GM03348 (cell line): ENCODE results near the gene COTL1.
"Not testable (repeated sequence)": the region's sequence is repeated elsewhere in the genome, so short reads cannot be mapped to it uniquely, and the experiment has no call there.

Experiments used
- DNase-seq: peaks from one replicate; pipeline ENCODE4 v3.0.0; 2012; ENCODE audit warnings: low spot score

COTL1 gene

GRCh38 chr16:84643180-84643583, 25.3 kb upstream of the COTL1 start:
- DNase-seq = peak; percentile 92

- DNase-seq = no peak
Measured at GRCh38 chr16:84641643-84642358, 23.9 kb upstream of the COTL1 start.

- DNase-seq = no peak
Measured at GRCh38 chr16:84640145-84640544, 22.3 kb upstream of the COTL1 start.

GRCh38 chr16:84638231-84638806, 20.4 kb upstream of the COTL1 start:
- DNase-seq = no peak

DNA sequence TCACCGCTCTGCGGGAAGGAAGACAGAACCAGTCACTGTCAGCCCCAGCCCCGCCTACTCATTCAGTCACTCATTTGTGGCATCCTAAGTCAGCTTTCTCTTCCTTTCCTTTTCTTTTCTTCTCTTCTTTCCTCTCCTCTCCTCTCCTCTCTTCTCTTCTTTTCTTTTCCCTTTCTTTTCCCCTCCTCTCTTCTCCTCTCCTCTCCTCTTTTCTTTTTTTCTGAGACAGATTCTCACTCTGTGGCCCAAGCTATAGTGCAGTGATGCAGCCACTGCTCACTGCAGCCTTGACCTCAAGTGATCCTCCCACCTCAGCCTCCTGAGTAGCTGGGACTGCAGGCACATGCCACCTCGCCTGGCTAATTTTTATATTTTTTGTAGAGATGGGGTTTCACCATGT, 19.8 kb upstream of the COTL1 start:
- no peak for DNase-seq

- DNase-seq = peak; percentile 53
Measured at GRCh38 chr16:84635702-84636101, 17.8 kb upstream of the COTL1 start.

DNA sequence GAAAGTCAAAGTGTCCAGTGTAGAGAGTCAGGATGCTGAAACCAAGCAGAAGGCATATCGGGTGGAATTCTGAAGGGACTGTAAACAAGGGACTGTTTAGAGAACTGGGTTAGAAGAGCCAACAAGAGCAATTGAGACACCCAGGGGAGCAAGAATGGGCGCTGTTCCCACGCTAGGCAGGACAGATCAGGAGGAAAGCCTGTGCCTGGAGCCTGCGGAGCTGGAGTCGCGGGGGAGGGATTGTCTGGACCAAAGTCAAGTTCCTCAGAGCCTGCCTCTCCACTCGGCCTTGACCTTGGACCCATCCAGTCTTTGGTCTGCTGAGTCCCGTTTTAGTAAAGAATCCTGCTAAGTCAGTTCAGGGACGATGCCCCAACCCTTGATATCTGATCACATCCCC, 15.7 kb upstream of the COTL1 start:
- no peak for DNase-seq

GRCh38 chr16:84632862-84633261, 15.0 kb upstream of the COTL1 start:
- DNase-seq = not testable (repeated sequence)

DNA sequence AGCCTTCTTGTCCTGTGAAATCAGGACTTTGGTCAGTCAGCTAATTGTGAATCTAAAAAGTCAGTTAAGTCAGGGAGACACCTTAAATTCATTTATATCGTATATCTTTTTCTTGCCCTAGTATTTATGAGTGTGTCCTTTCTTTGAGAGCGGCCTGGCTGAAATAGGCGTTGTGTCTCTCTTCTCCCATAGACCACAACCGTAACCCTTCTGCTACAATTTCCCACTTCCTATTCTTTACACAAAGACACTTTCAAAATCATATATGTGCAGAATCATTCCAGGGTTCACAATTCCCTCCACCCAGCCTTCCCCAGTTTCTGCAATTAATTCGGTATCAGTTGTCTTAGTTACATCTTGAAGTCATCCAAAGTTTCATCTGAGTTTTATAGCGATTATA, 14.0 kb upstream of the COTL1 start:
- DNase-seq = no peak

DNA sequence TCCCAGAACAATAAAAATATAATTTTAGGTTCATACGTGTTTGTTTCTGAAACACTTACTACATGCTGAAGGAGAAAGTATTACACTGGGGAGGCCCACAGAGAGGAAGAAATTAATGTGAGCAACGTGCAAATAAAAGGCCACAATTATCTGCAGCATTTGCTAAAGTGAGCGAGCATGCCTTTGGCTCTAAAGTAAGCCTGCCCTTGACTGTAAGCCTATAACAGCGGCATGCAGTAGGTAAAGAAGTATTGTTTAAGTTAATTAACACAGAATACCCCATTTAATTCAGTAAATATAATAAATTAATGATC, 13.2 kb upstream of the COTL1 start:
- no peak for DNase-seq

DNA sequence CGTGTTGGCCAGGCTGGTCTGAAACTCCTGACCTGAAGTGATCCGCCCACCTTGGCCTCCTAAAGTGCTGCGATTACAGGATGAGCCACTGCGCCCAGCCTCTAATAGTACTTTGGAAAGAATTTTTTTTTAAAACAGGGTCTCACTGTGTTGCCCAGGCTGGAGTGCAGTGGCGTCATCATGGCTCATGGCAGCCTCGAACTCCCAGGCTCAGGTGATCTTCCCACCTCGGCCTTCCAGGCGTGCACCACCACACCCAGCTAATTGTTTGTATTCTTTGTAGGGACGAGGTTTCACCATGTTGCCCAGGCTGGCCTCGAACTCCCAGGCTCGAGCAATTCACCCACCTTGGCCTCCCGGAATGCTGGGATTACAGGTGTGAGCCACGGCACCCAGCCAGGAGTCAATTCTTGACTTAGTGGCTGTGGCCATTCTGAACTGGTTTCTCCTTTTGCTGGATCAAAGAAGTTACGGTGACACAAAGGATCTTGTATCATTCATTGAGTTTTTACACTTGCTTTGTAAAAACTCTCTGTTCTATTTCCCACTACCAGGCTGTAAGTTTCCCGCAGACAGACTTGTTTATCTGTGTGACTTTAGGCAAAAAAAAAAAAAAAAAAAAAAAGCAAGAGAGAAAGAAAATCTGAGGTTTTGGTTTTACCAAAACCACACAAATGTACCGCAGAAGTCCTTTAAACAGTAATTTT, 12.7 kb upstream of the COTL1 start:
- no peak for DNase-seq

- no peak for DNase-seq
Measured at GRCh38 chr16:84630009-84630408, 12.1 kb upstream of the COTL1 start.

- no peak for DNase-seq
Measured at GRCh38 chr16:84629580-84629979, 11.7 kb upstream of the COTL1 start.

DNA sequence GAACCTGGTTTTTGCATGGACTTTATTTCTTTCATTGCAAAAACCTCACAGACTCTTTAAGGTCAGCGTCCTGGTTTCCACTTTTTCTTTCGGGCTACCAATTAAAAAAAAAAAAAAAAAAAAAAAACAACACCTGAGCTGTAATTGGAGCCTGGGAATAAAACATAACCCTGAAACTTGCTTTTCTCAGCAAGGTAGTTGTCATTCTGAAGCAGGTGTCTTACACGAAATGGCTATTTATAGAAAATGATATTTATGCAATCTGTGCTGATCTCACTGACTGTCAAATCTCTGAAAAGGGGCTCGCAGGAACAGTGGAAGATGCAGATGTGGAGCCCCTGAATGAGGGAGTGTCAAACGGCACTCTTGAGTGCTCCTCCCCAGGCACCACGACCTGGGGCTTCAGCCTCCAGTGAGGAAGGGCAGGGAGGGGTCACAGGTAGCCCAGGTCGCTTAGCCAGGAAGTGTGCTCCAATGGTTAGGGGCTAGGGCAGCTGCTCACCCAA, 10.4 kb upstream of the COTL1 start:
- no peak for DNase-seq

DNA sequence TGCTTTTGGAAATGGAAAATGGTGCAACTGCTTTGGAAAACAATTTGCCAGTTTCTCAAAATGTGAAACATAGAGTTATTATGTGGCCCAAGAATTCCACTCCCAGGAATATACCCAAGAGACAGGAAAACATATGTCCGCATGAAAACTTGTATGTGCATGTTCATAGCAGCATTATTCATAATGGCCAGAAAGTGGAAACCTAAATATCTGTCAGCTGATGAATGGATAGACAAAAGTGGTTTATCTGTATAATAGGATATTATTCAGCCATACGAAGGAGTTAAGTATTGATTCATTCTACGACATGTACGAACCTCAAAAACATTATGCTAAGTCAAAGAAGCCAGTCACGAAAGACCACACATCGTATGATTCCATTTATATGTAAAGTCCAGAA, 7.7 kb upstream of the COTL1 start:
- DNase-seq = no peak

DNA sequence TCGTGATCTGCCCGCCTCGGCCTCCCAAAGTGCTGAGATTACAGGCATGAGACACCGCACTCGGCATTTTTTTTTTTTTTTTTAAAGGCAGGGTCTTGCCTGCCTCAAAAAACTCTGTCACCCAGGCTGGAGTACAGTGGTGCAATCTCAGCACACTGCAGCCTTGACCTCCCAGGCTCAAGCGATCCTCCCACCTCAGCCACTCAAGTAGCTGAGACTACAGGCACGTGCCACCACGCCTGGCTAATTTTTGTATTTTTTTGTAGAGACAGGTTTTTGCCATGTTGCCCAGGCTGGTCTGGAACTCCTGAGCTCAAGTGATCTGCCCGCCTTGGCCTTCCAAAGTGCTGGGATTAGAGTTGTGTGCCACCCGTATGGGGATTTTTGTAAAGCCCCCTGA, 3.0 kb upstream of the COTL1 start:
- DNase-seq = not testable (repeated sequence)

DNA sequence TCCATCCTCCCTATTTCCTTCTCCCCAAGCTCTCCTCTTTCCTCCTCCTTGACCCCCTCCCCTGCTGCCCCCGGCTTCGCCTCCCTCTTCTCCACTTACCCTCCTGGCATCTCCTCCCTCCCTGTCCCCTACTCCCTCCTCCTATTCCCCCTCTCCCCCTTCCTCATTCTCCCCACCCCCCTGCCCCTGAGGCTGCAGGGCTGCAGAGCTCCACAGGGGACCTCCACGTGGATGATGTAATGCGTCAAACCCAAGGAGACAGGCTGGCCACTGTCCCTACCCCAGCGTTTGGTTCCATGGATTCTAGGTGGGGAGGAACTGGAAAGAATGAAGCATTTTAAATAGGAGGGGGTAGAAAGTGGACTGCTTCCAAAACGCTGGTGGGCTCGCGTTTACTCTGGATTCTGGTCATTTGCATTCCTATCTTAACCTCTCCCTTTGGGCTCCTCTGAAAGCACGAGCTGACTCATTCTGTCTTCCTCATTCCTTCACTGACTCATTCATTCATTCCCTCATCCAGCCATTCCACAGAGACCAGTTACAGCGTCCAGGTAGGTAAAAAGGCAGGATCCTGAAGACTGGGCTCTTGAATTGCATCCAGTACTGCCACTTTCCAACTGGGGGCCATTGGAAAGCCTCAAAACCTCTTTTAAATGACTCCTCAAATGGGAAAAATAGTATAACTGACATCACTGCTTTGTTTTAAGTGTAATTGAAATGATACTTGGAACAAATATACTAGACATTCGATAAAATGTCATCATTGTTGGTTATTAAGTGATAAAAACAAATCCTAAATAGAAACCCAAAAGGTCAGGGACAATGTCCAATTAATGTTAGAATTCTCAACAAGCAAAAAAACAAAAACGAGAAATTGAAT, 943 bp upstream of the COTL1 start:
- peak; percentile 84 for DNase-seq

GRCh38 chr16:84617041-84617790, 662 bp downstream of the COTL1 start:
- DNase-seq = peak; percentile 46

GRCh38 chr16:84616515-84616914, 1.4 kb downstream of the COTL1 start:
- DNase-seq = no peak

GRCh38 chr16:84614968-84615813, 2.7 kb downstream of the COTL1 start:
- DNase-seq = no peak

DNA sequence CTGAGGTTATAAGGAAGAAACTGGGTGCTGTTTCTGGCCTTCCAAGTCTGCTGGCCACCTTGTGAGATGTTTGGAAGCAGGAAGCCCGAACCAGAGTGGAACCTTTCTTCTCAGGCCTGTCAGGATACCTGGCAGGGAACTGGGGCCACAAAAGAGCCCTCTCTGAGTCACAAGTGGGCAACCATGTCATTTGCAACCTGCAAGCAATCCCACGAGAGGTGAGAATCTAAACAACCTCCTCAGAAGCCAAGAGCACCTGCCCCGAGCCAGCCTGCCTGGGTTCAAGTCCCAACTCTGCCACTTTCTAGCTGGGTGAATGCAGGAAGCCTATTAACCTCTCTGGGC, 3.3 kb downstream of the COTL1 start:
- DNase-seq = no peak
